ENCODE measurements around the gene BAD.

DNA sequence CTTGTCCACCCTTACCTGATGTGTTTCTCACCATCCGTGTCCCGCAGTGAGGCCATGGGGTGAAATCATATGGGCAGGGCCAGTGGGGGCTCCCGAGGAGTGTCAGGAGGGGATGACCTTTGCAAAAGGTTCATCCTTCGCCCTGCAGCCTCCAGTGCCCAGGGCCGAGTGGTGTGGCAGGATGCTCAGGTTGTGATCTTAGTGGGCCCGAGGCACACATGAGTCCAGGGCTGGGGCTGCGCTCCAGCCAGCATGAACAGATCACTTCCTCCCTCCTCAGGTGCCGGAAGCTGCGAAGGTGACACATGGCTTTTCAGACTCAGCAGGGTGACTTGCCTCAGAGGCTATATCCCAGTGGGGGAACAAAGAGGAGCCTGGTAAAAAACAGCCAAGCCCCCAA is 46.4 kb downstream of the BAD start:
- TF ChIP-seq, protein P1, sequence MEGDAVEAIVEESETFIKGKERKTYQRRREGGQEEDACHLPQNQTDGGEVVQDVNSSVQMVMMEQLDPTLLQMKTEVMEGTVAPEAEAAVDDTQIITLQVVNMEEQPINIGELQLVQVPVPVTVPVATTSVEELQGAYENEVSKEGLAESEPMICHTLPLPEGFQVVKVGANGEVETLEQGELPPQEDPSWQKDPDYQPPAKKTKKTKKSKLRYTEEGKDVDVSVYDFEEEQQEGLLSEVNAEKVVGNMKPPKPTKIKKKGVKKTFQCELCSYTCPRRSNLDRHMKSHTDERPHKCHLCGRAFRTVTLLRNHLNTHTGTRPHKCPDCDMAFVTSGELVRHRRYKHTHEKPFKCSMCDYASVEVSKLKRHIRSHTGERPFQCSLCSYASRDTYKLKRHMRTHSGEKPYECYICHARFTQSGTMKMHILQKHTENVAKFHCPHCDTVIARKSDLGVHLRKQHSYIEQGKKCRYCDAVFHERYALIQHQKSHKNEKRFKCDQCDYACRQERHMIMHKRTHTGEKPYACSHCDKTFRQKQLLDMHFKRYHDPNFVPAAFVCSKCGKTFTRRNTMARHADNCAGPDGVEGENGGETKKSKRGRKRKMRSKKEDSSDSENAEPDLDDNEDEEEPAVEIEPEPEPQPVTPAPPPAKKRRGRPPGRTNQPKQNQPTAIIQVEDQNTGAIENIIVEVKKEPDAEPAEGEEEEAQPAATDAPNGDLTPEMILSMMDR (conservative IDR thresholded peaks at IDR 0.05; ENCODE audit: low read depth, low read length), result no peak
- no peak for TF ChIP-seq EZH2 (IDR thresholded peaks at IDR 0.05; ENCODE audit: borderline replicate concordance, low read depth, low read length, poor library complexity, severe bottlenecking)
